ENCODE data around the gene STRIT1. TPM values are rescaled to one million over a fixed set of nuclear protein-coding genes. Genes with fewer than 3 reads are reported as not detected.

The STRIT1 gene
- total and polyA plus RNA-seq, 9 of the 15 experiments (the other 6 are each of a cell fraction or from before 2014, with no cell fraction given) = not detected

GRCh38 chr3:155334914-155335723, 41.6 kb upstream of the STRIT1 start (continued):
- TF ChIP-seq ZMIZ1 (IDR thresholded peaks at IDR 0.05; ENCODE audit: low read depth in 2 of 2, low read length in 2 of 2) (peak in 1 of 2 experiments; percentile 88; a peak in 2 of 4 replicates), TEAD1 (CRISPR knock-in tag; IDR thresholded peaks at IDR 0.05) (peak in 1 of 2 experiments; percentile 64; a peak in 1 of 4 replicates), LEF1 (IDR thresholded peaks at IDR 0.05) (peak; percentile 94), KDM1A (IDR thresholded peaks at IDR 0.05) (peak; percentile 77 to 85), ZNF586 (CRISPR knock-in tag; conservative IDR thresholded peaks at IDR 0.05) (no peak), MNT (conservative IDR thresholded peaks at IDR 0.05) (peak; percentile 71 to 77), HOXB6 (CRISPR knock-in tag; IDR thresholded peaks at IDR 0.05; ENCODE audit: borderline replicate concordance) (no peak), RFX5 (IDR thresholded peaks at IDR 0.05; ENCODE audit: low read depth, low read length) (no peak), DLX4 (CRISPR knock-in tag; IDR thresholded peaks at IDR 0.05) (no peak), THRA (IDR thresholded peaks at IDR 0.05) (no peak), PREB (CRISPR knock-in tag; IDR thresholded peaks at IDR 0.05) (no peak), E2F6 (IDR thresholded peaks at IDR 0.05; ENCODE audit: borderline replicate concordance in 1 of 2, extremely low read depth in 1 of 2, insufficient read depth in 1 of 2, insufficient read length in 1 of 2, low read depth in 1 of 2, low read length in 1 of 2, poor library complexity in 1 of 2, severe bottlenecking in 1 of 2) (peak; percentile 16 to 86), BRD9 (IDR thresholded peaks at IDR 0.05; ENCODE audit: low read depth, partially characterized antibody) (peak; percentile 81), ZNF398 (CRISPR knock-in tag; IDR thresholded peaks at IDR 0.05) (no peak)
